Naive thymus-derived CD4-positive, alpha-beta T cell (primary cell): ENCODE data around the gene TNIK. TPM values are rescaled to one million over a fixed set of nuclear protein-coding genes. Genes with fewer than 3 reads are reported as not detected.
A peak's percentile ranks its signal among the peaks of the same experiment; 100 is the strongest.

ENCODE experiments used
- ATAC-seq: fragments of 150-1000 bp; cut with Tn5 transposase; 2 replicates; pipeline ENCODE4 v1.10.0; 2021; ENCODE audit warnings: mild to moderate bottlenecking, moderate library complexity
- CTCF ChIA-PET: fragments of 350-600 bp; sonication (Branson Sonifier 250); formaldehyde crosslinking; loops from one replicate; lab custom pipeline; 2021; ENCODE audit warnings: antibody characterized with exemption; lab: Charles Lee
- POLR2A ChIA-PET: fragments of 350-600 bp; sonication (Branson Sonifier 250); formaldehyde crosslinking; loops from one replicate; lab custom pipeline; 2021; ENCODE audit warnings: antibody characterized with exemption, inconsistent platforms; lab: Charles Lee
- DNase-seq, 9 donors: peaks; one replicate each; pipeline versions ENCODE4 v3.0.0 to v3.0.0-alpha.2; 2020 to 2022; ENCODE audit warnings: mixed read lengths in 1 of 9
- H3K27ac ChIP-seq: one replicate; pipeline ENCODE4 v1.7.0; 2013; ENCODE audit warnings: mild to moderate bottlenecking, low read depth, low read length, moderate library complexity
- H3K27me3 ChIP-seq, 2 donors: one replicate each; pipeline ENCODE4 v1.7.0; 2013; ENCODE audit warnings: low read length in 2 of 2, mild to moderate bottlenecking in 2 of 2, moderate library complexity in 2 of 2; ENCODE audit not compliant: control insufficient read depth in 2 of 2, insufficient read depth in 2 of 2
- H3K36me3 ChIP-seq, 3 experiments: 1 replicate in 2 of 3; 2 replicates in 1 of 3; pipeline ENCODE4 v1.7.0; 2013; ENCODE audit warnings: low read length in 3 of 3, mild to moderate bottlenecking in 3 of 3, moderate library complexity in 1 of 3; ENCODE audit not compliant: insufficient read depth in 3 of 3, control insufficient read depth in 2 of 3
- H3K4me1 ChIP-seq, 2 donors: one replicate each; pipeline ENCODE4 v1.7.0; 2013; ENCODE audit warnings: low read length in 2 of 2, mild to moderate bottlenecking in 2 of 2, moderate library complexity in 1 of 2; ENCODE audit not compliant: control insufficient read depth in 2 of 2, insufficient read depth in 2 of 2
- H3K4me3 ChIP-seq: 2 replicates; pipeline ENCODE4 v1.7.0; 2013; ENCODE audit warnings: mild to moderate bottlenecking, low read length
- H3K9me3 ChIP-seq, 3 experiments: 1 replicate in 2 of 3; 2 replicates in 1 of 3; pipeline ENCODE4 v1.7.0; 2013; ENCODE audit warnings: low read length in 3 of 3; ENCODE audit not compliant: control insufficient read depth in 2 of 3
- H3K27ac Mint-ChIP-seq, 9 donors: one replicate each; pipeline ENCODE4 v1.8.0; 2020 to 2022; ENCODE audit warnings: mixed read lengths in 9 of 9, mild to moderate bottlenecking in 8 of 9, moderate library complexity in 5 of 9, inconsistent platforms in 2 of 9
- H3K27me3 Mint-ChIP-seq, 5 donors: one replicate each; pipeline ENCODE4 v1.8.0; 2021 to 2022; ENCODE audit warnings: mixed read lengths in 5 of 5, mild to moderate bottlenecking in 1 of 5
- H3K36me3 Mint-ChIP-seq, 5 donors: one replicate each; pipeline ENCODE4 v1.8.0; 2020 to 2022; ENCODE audit warnings: mixed read lengths in 5 of 5, mild to moderate bottlenecking in 3 of 5, inconsistent platforms in 1 of 5
- H3K4me1 Mint-ChIP-seq, 7 donors: one replicate each; pipeline ENCODE4 v1.8.0; 2020 to 2022; ENCODE audit warnings: mixed read lengths in 7 of 7, mild to moderate bottlenecking in 3 of 7, inconsistent platforms in 1 of 7
- H3K4me3 Mint-ChIP-seq, 10 donors: one replicate each; pipeline ENCODE4 v1.8.0; 2020 to 2022; ENCODE audit warnings: mild to moderate bottlenecking in 10 of 10, mixed read lengths in 10 of 10, moderate library complexity in 6 of 10, inconsistent platforms in 2 of 10
- H3K9me3 Mint-ChIP-seq, 11 donors: one replicate each; pipeline ENCODE4 v1.8.0; 2020 to 2022; ENCODE audit warnings: mixed read lengths in 11 of 11, mild to moderate bottlenecking in 4 of 11, inconsistent platforms in 1 of 11, moderate library complexity in 1 of 11
- intact Hi-C, 2 donors: fragments of 100-400 bp; cut with micrococcal nuclease; formaldehyde crosslinking; loops; one replicate each; pipeline ENCODE4 v1.15.1; 2023
- polyA plus RNA-seq, 2 donors: library from polyadenylated mRNA; unstranded; fragments of 300-500 nt; fragmentation: Illumina TruSeq; gene quantifications; one replicate each; pipeline ENCODE4 v1.2.3, GENCODE V29; 2021
- total RNA-seq, 6 experiments: library from RNA in 5 of 6; stranded (reverse) in 5 of 6; gene quantifications; 1 replicate in 5 of 6; 2 replicates in 1 of 6; pipeline ENCODE4 v1.2.3 and lab custom pipeline; 2021 to 2026

Gene TNIK
- total and polyA plus RNA-seq, 7 experiments from 2014 or later: 20.2 to 74.9 (median 66.3) TPM

DNA sequence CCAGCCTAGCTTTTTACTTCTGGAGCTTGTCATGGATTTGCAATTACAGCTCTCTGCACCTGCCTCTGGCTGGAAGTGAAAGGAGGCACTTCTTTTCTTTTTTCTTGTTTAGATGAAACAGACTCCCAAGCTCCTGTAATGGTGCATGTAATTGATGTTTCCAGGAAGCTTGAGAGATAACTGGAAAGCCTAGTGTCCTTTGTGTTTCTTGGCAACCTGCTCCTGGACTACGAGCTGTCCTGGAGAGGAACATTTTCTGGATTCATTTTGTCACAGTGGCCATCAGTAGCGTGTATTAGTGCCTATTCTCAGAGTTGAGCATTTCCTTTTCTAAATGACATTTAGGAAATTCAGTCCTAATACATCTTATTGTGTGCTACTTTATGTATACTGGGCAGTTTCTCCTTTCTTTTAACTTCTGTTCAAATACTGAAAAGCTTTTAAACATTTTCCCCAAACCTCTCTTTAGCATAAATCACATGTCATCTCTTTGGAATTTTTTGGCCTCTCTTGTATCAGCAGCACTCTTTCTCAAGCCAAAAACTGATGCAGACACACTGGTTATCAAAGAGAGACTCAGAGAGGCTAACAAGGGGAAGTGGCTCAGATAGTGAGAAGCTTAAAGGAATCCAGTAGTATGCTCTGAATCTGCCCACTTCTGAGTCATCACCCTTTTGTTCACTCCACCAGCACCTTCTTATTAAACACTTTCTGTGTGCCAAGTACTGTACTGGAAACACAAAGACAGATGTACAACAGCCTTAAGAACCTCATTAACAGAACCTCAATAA lies 371.0 kb downstream of the TNIK start:
- ChIA-PET POLR2A (no interaction called here), CTCF (no interaction called here)
- H3K4me3 ChIP-seq: no peak overlapping the region
- Mint-ChIP-seq H3K4me3 (no peak overlapping the region), H3K36me3 (peaks cover 8 to 63% (median 52%) of the 10 kb centered on the region in 5 donors), H3K27ac (peak overlapping the region in 3 of 9 donors; percentile 5 to 48 (median 19)), H3K9me3 (no peaks in the 10 kb centered on the region), H3K4me1 (peaks cover 0 to 15% (median 0%) of the 10 kb centered on the region in 7 donors), H3K27me3 (no peaks in the 10 kb centered on the region)
- ATAC-seq (no peak), DNase-seq (no peak)
- no peaks in the 10 kb centered on the region for H3K4me1 ChIP-seq
- no peaks in the 10 kb centered on the region for H3K27me3 ChIP-seq
- no peaks in the 10 kb centered on the region for H3K9me3 ChIP-seq
- intact Hi-C loops: no loop called here
- no peak overlapping the region for H3K27ac ChIP-seq
- peaks cover 4 to 68% (median 9%) of the 10 kb centered on the region in 3 experiments for H3K36me3 ChIP-seq

DNA sequence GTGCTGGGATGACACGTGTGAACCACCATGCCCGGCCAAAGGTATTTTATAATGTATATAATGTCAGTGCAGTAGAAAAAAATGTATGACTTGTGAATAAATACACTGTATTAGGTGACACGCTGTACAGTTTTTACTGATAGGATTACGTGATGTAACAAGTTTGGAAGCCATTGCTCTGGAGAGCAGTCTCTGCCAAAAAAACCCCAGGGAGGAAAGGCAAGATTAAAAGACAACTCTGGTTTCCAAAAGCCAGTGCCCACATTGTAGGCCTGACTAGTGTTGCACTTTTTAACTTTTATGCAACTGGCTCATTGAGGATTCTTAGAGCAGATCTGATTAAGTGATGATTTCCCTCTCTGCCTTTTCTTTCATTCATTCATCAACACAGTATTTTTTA lies 371.7 kb downstream of the TNIK start:
- peak overlapping the region in 1 of 9 donors; percentile 19 for H3K27ac Mint-ChIP-seq
- Histone ChIP-seq H3K4me1 (no peaks in the 10 kb centered on the region), H3K36me3 (peaks cover 9 to 71% (median 12%) of the 10 kb centered on the region in 3 experiments), H3K27ac (no peak overlapping the region), H3K4me3 (no peak overlapping the region), H3K9me3 (no peaks in the 10 kb centered on the region), H3K27me3 (no peaks in the 10 kb centered on the region)
- no peak overlapping the region for H3K4me3 Mint-ChIP-seq
- ChIA-PET POLR2A (no interaction called here), CTCF (no interaction called here)
- H3K9me3 Mint-ChIP-seq: no peaks in the 10 kb centered on the region
- intact Hi-C loops: no loop called here
- H3K4me1 Mint-ChIP-seq: peaks cover 0 to 15% (median 0%) of the 10 kb centered on the region in 7 donors
- DNase-seq: no peak
- no peaks in the 10 kb centered on the region for H3K27me3 Mint-ChIP-seq
- ATAC-seq: no peak
- H3K36me3 Mint-ChIP-seq: peaks cover 8 to 65% (median 53%) of the 10 kb centered on the region in 5 donors

- CTCF ChIA-PET: interaction anchor here (0.6 kb wide), 1 partner anchor 1254 kb away, joined by 4 read pairs; no protein-coding TSS in a partner anchor
- H3K27me3 ChIP-seq: no peaks in the 10 kb centered on the region
- H3K4me3 Mint-ChIP-seq: no peak overlapping the region
- no peak overlapping the region for H3K4me3 ChIP-seq
- ATAC-seq (no peak), DNase-seq (no peak)
- no peaks in the 10 kb centered on the region for H3K27me3 Mint-ChIP-seq
- peaks cover 22 to 71% (median 58%) of the 10 kb centered on the region in 5 donors for H3K36me3 Mint-ChIP-seq
- no peak overlapping the region for H3K27ac ChIP-seq
- H3K4me1 ChIP-seq: no peaks in the 10 kb centered on the region
- POLR2A ChIA-PET: interaction anchor here (0.7 kb wide), 1 partner anchor 1470 kb away, joined by 3 read pairs; no protein-coding TSS in a partner anchor
- intact Hi-C loops: no loop called here
- no peak overlapping the region for H3K27ac Mint-ChIP-seq
- H3K4me1 Mint-ChIP-seq: peaks cover 0 to 15% (median 0%) of the 10 kb centered on the region in 7 donors
- H3K36me3 ChIP-seq: peaks cover 13 to 78% (median 17%) of the 10 kb centered on the region in 3 experiments
- no peaks in the 10 kb centered on the region for H3K9me3 Mint-ChIP-seq
- H3K9me3 ChIP-seq: no peaks in the 10 kb centered on the region
Measured at GRCh38 chr3:171086914-171087313, 373.3 kb downstream of the TNIK start.

DNA sequence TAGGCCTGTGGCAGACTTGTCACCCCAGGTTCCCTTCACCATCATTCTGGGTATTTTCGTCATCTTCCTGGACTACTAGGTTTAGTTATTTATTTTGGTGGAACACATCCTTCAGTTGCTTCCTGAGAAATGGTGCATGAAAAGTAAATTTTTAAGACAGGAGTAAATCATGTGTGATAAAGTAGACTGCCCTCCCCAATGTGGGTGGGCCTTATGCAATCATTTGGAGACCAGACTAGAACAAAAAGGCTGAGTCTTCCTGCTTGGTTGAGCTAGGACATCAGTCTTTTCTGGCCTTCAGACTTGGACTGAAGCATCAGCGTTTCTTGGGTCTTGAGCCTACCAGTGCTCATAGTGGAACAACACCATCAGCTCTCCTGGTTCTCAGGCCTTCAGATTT lies 382.9 kb downstream of the TNIK start:
- peaks cover 5 to 66% (median 23%) of the 10 kb centered on the region in 3 experiments for H3K36me3 ChIP-seq
- no peak overlapping the region for H3K4me3 ChIP-seq
- CTCF ChIA-PET: no interaction called here
- H3K9me3 Mint-ChIP-seq: no peaks in the 10 kb centered on the region
- no peak overlapping the region for H3K27ac ChIP-seq
- no peaks in the 10 kb centered on the region for H3K27me3 Mint-ChIP-seq
- peaks cover 24 to 84% (median 69%) of the 10 kb centered on the region in 5 donors for H3K36me3 Mint-ChIP-seq
- H3K4me3 Mint-ChIP-seq: no peak overlapping the region
- H3K4me1 ChIP-seq: no peaks in the 10 kb centered on the region
- intact Hi-C loops: loop anchor here in 1 of 2 donors (5.0 kb wide), 1 partner anchor 205 kb away; the partner anchor contains the start of gene RPL22L1
- no peaks in the 10 kb centered on the region for H3K27me3 ChIP-seq
- DNase-seq (no peak), ATAC-seq (no peak)
- peaks cover 0 to 5% (median 0%) of the 10 kb centered on the region in 7 donors for H3K4me1 Mint-ChIP-seq
- H3K27ac Mint-ChIP-seq: peak overlapping the region in 3 of 9 donors; percentile 12 to 72 (median 44)
- H3K9me3 ChIP-seq: no peaks in the 10 kb centered on the region
- POLR2A ChIA-PET: no interaction called here

DNA sequence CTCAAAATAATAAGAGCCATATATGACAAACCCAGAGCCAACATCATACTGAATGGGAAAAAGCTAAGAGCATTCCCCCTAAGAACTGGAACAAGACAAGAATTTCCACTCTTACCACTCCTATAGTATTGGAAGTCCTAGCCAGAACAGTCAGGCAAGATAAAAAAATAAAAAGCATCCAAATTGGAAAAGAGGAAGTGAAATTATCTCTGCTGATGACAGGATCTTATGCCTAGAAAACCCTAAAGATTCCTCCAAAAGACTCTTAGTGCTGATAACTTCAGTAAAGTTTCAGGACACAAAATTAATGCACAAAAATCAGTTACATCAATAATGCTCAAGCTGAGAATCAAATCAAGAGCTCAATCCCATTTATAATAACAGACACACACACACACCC lies 387.8 kb downstream of the TNIK start:
- peaks cover 0 to 2% (median 0%) of the 10 kb centered on the region in 7 donors for H3K4me1 Mint-ChIP-seq
- ATAC-seq: no peak
- no peak overlapping the region for H3K27ac ChIP-seq
- no peaks in the 10 kb centered on the region for H3K4me1 ChIP-seq
- H3K36me3 ChIP-seq: peaks cover 0 to 65% (median 19%) of the 10 kb centered on the region in 3 experiments
- intact Hi-C loops: no loop called here
- H3K27me3 Mint-ChIP-seq: no peaks in the 10 kb centered on the region
- peaks cover 0 to 5% (median 0%) of the 10 kb centered on the region in 11 donors for H3K9me3 Mint-ChIP-seq
- peaks cover 25 to 91% (median 57%) of the 10 kb centered on the region in 5 donors for H3K36me3 Mint-ChIP-seq
- H3K27ac Mint-ChIP-seq: no peak overlapping the region
- DNase-seq: no peak
- no peaks in the 10 kb centered on the region for H3K9me3 ChIP-seq
- H3K4me3 Mint-ChIP-seq: no peak overlapping the region
- ChIA-PET POLR2A (no interaction called here), CTCF (no interaction called here)
- no peak overlapping the region for H3K4me3 ChIP-seq
- H3K27me3 ChIP-seq: no peaks in the 10 kb centered on the region

GRCh38 chr3:171068658-171069057 lies 391.5 kb downstream of the TNIK start:
- peaks cover 7 to 69% (median 15%) of the 10 kb centered on the region in 3 experiments for H3K36me3 ChIP-seq
- CTCF ChIA-PET: no interaction called here

More at GRCh38 chr3:171068658-171069057, 391.5 kb downstream of the TNIK start:
- Histone ChIP-seq H3K9me3 (no peaks in the 10 kb centered on the region), H3K27me3 (no peaks in the 10 kb centered on the region), H3K4me3 (no peak overlapping the region), H3K27ac (no peak overlapping the region), H3K4me1 (no peaks in the 10 kb centered on the region)
- Mint-ChIP-seq H3K36me3 (peaks cover 24 to 95% (median 68%) of the 10 kb centered on the region in 5 donors), H3K4me3 (no peak overlapping the region), H3K9me3 (peaks cover 0 to 5% (median 0%) of the 10 kb centered on the region in 11 donors), H3K27me3 (no peaks in the 10 kb centered on the region), H3K4me1 (no peaks in the 10 kb centered on the region), H3K27ac (no peak overlapping the region)
- intact Hi-C loops: no loop called here
- DNase-seq (no peak), ATAC-seq (no peak)
- POLR2A ChIA-PET: no interaction called here
